Nephron (organoid): ENCODE results near the gene VAMP8.
"Not testable (repeated sequence)": the region's sequence is repeated elsewhere in the genome, so short reads cannot be mapped to it uniquely, and the experiment has no call there.

Source experiments
- H3K27ac Mint-ChIP-seq, 3 experiments: 2 replicates each; pipeline ENCODE4 v1.8.0; 2020; ENCODE audit warnings: mixed read lengths in 3 of 3, mild to moderate bottlenecking in 2 of 3, moderate library complexity in 1 of 3
- H3K27me3 Mint-ChIP-seq: 2 replicates; pipeline ENCODE4 v1.8.0; 2021; ENCODE audit warnings: low read depth, mild to moderate bottlenecking, moderate library complexity, mixed read lengths
- H3K36me3 Mint-ChIP-seq: 2 replicates; pipeline ENCODE4 v1.8.0; 2020; ENCODE audit warnings: low read depth, mixed read lengths
- H3K4me1 Mint-ChIP-seq: 2 replicates; pipeline ENCODE4 v1.8.0; 2020; ENCODE audit warnings: mixed read lengths
- H3K4me3 Mint-ChIP-seq, 3 experiments: 2 replicates each; pipeline ENCODE4 v1.8.0; 2020; ENCODE audit warnings: mild to moderate bottlenecking in 3 of 3, mixed read lengths in 3 of 3, moderate library complexity in 2 of 3
- H3K9me3 Mint-ChIP-seq: 2 replicates; pipeline ENCODE4 v1.8.0; 2020; ENCODE audit warnings: mixed read lengths
- CTCF ChIP-seq, 3 experiments: fragments of 200-600 bp; sonication (generic); IDR thresholded peaks; one replicate each; pipeline ENCODE4 v1.5.0; 2021; ENCODE audit warnings: antibody characterized with exemption in 3 of 3; ENCODE audit not compliant: unreplicated experiment in 3 of 3

Gene VAMP8

GRCh38 chr2:85613717-85614515 is 36.5 kb downstream of the VAMP8 start:
- Mint-ChIP-seq H3K9me3 (no peaks in the 10 kb centered on the region), H3K27me3 (no peaks in the 10 kb centered on the region), H3K4me3 (peak overlapping the region; percentile 56 to 80 (median 72)), H3K36me3 (peaks cover 11% of the 10 kb centered on the region), H3K4me1 (peaks cover 16% of the 10 kb centered on the region), H3K27ac (peak overlapping the region; percentile 38 to 71 (median 60))
- TF ChIP-seq CTCF (IDR thresholded peaks at IDR 0.05; ENCODE audit: unreplicated experiment in 3 of 3): no peak

- not testable (repeated sequence) for H3K36me3 Mint-ChIP-seq, H3K27me3 Mint-ChIP-seq, H3K9me3 Mint-ChIP-seq
- Mint-ChIP-seq H3K4me1 (peaks cover 16% of the 10 kb centered on the region), H3K27ac (peak overlapping the region in 2 of 3 experiments; percentile 50 to 63), H3K4me3 (peak overlapping the region; percentile 54 to 82 (median 76))
Measured at GRCh38 chr2:85614757-85615156, 37.4 kb downstream of the VAMP8 start.

GRCh38 chr2:85615413-85615728 is 38.0 kb downstream of the VAMP8 start:
- Mint-ChIP-seq H3K27ac (peak overlapping the region in 1 of 3 experiments; percentile 88), H3K27me3 (no peaks in the 10 kb centered on the region), H3K36me3 (peaks cover 5% of the 10 kb centered on the region), H3K4me3 (peak overlapping the region; percentile 44 to 97 (median 72)), H3K9me3 (no peaks in the 10 kb centered on the region), H3K4me1 (peaks cover 11% of the 10 kb centered on the region)
- TF ChIP-seq CTCF (IDR thresholded peaks at IDR 0.05; ENCODE audit: unreplicated experiment in 3 of 3): no peak

- peaks cover 10% of the 10 kb centered on the region for H3K4me1 Mint-ChIP-seq
- peaks cover 14% of the 10 kb centered on the region for H3K36me3 Mint-ChIP-seq
- H3K27ac Mint-ChIP-seq: peak overlapping the region in 2 of 3 experiments; percentile 33 to 38
- not testable (repeated sequence) for H3K27me3 Mint-ChIP-seq, H3K9me3 Mint-ChIP-seq
- peak overlapping the region; percentile 97 to 98 (median 97) for H3K4me3 Mint-ChIP-seq
Measured at GRCh38 chr2:85617723-85618122, 40.3 kb downstream of the VAMP8 start.

GRCh38 chr2:85619617-85620016 is 42.2 kb downstream of the VAMP8 start:
- no peaks in the 10 kb centered on the region for H3K9me3 Mint-ChIP-seq
- no peak overlapping the region for H3K4me3 Mint-ChIP-seq
- H3K4me1 Mint-ChIP-seq: peaks cover 10% of the 10 kb centered on the region
- H3K27me3 Mint-ChIP-seq: no peaks in the 10 kb centered on the region
- peaks cover 31% of the 10 kb centered on the region for H3K36me3 Mint-ChIP-seq
- no peak for TF ChIP-seq CTCF (IDR thresholded peaks at IDR 0.05; ENCODE audit: unreplicated experiment in 3 of 3)
- H3K27ac Mint-ChIP-seq: no peak overlapping the region

- no peak for TF ChIP-seq CTCF (IDR thresholded peaks at IDR 0.05; ENCODE audit: unreplicated experiment in 3 of 3)
- H3K9me3 Mint-ChIP-seq: no peaks in the 10 kb centered on the region
- H3K27ac Mint-ChIP-seq: peak overlapping the region in 1 of 3 experiments; percentile 73
- H3K4me3 Mint-ChIP-seq: no peak overlapping the region
- no peaks in the 10 kb centered on the region for H3K27me3 Mint-ChIP-seq
- peaks cover 6% of the 10 kb centered on the region for H3K4me1 Mint-ChIP-seq
- H3K36me3 Mint-ChIP-seq: peaks cover 48% of the 10 kb centered on the region
Measured at GRCh38 chr2:85621338-85621737, 44.0 kb downstream of the VAMP8 start.

- TF ChIP-seq CTCF (IDR thresholded peaks at IDR 0.05; ENCODE audit: unreplicated experiment in 3 of 3): no peak
- H3K4me1 Mint-ChIP-seq: no peaks in the 10 kb centered on the region
- no peak overlapping the region for H3K27ac Mint-ChIP-seq
- no peaks in the 10 kb centered on the region for H3K27me3 Mint-ChIP-seq
- no peaks in the 10 kb centered on the region for H3K9me3 Mint-ChIP-seq
- H3K36me3 Mint-ChIP-seq: peaks cover 62% of the 10 kb centered on the region
- H3K4me3 Mint-ChIP-seq: no peak overlapping the region
Measured at GRCh38 chr2:85623991-85624390, 46.6 kb downstream of the VAMP8 start.
